ENCODE data around the gene PLK5. TPM values are rescaled to one million over a fixed set of nuclear protein-coding genes. Genes with fewer than 3 reads are reported as not detected.

The PLK5 gene
- total and polyA plus RNA-seq, 2 of the 4 experiments (the other 2 are of a cell fraction), result not detected

- Histone ChIP-seq H4K20me1 (ENCODE audit: insufficient read depth, low read length) (peaks cover 83% of the 10 kb centered on the region), H2BK120ac (ENCODE audit: low read depth, low read length) (no peak overlapping the region), H3K36me3 (ENCODE audit: control insufficient read depth, insufficient read depth, low read length) (peaks cover 23% of the 10 kb centered on the region), H3K4me3 (ENCODE audit: insufficient read depth, low read depth, low read length) (no peak overlapping the region), H3K56ac (ENCODE audit: extremely low read depth, insufficient read depth, low read length) (no peak overlapping the region), H3K4me2 (ENCODE audit: low read depth, low read length) (no peak overlapping the region), H3K14ac (replicated peaks; ENCODE audit: low read depth, low read length) (no peak overlapping the region), H3K23ac (ENCODE audit: low read depth, low read length) (no peak overlapping the region), H3K4ac (ENCODE audit: low read depth, low read length) (no peak overlapping the region), H3K27ac (ENCODE audit: insufficient read depth, low read length) (no peak overlapping the region), H3K79me1 (ENCODE audit: low read depth in 1 of 2, low read length in 2 of 2) (peaks cover 5 to 61% of the 10 kb centered on the region in 2 experiments; a peak in 3 of 4 replicates), H2BK20ac (ENCODE audit: low read depth, low read length) (no peak overlapping the region), H3K9me1 (ENCODE audit: insufficient read depth, low read length) (peaks cover 18% of the 10 kb centered on the region), H2AK9ac (replicated peaks; ENCODE audit: low read depth, low read length, poor library complexity) (no peak overlapping the region), H4K91ac (ENCODE audit: insufficient read depth, low read depth, low read length) (no peak overlapping the region), H2AFZ (replicated peaks; ENCODE audit: low read length, poor library complexity) (no peak overlapping the region), H3K9ac (ENCODE audit: low read depth, low read length) (no peak overlapping the region), H3K18ac (ENCODE audit: low read depth, low read length) (no peak overlapping the region), H3K27me3 (ENCODE audit: control insufficient read depth, insufficient read depth, low read length) (no peaks in the 10 kb centered on the region), H4K5ac (ENCODE audit: low read depth, low read length) (no peak overlapping the region), H3K4me1 (ENCODE audit: control insufficient read depth, insufficient read depth, low read length) (peaks cover 2% of the 10 kb centered on the region; the same call in 1 of the 2 replicates), H3K9me3 (ENCODE audit: control insufficient read depth, insufficient read depth, low read length) (no peaks in the 10 kb centered on the region), H4K8ac (ENCODE audit: low read depth in 2 of 2, low read length in 2 of 2) (no peak overlapping the region), H2BK15ac (ENCODE audit: low read depth, low read length) (no peak overlapping the region), H2AK5ac (ENCODE audit: low read depth, low read length) (no peak overlapping the region), H2BK5ac (ENCODE audit: low read depth, low read length, poor library complexity, severe bottlenecking) (no peak overlapping the region)
- ChIA-PET POLR2A (ENCODE audit: unreplicated experiment) (no interaction called here), CTCF (interaction anchor here (0.6 kb wide), 1 partner anchor 97 kb away, joined by 3 read pairs; no protein-coding TSS in a partner anchor)
- intact Hi-C loops (cut with micrococcal nuclease) (loop anchor here (10.0 kb wide), 1 partner anchor 994 kb away; no protein-coding TSS in a partner anchor), in situ Hi-C loops (cut with MboI; ENCODE audit: low sequenced_read_pairs) (no loop called here), dilution Hi-C loops (cut with HindIII; ENCODE audit: low sequenced_read_pairs, unreplicated experiment) (no loop called here)
- no TSS peak for BruUV-seq (replicated peaks)
- no peak for DNase-seq
- no peak for ATAC-seq (ENCODE audit: low read depth)
- WGBS, 2 experiments (ENCODE audit: extremely low coverage in 2 of 2, insufficient read length in 1 of 2), result 74% methylated on average over 9 of the region's 25 CpGs; no CpG with 5 or more reads in 1 of the 2 experiments
- no peak for TF ChIP-seq SMC3 (IDR thresholded peaks at IDR 0.05; ENCODE audit: low read depth, low read length)
- TF ChIP-seq RFX5 (IDR thresholded peaks at IDR 0.05; ENCODE audit: low read depth, low read length), result no peak
- no peak for TF ChIP-seq MXI1 (IDR thresholded peaks at IDR 0.05; ENCODE audit: borderline replicate concordance, low read depth, low read length)
- TF ChIP-seq CTCF (conservative IDR thresholded peaks at IDR 0.05; ENCODE audit: low read depth, low read length), result no peak
- TF ChIP-seq RAD21 (IDR thresholded peaks at IDR 0.05; ENCODE audit: low read length), result no peak
- TF ChIP-seq MAFK (IDR thresholded peaks at IDR 0.05; ENCODE audit: low read depth, low read length), result no peak
- TF ChIP-seq ELK1 (IDR thresholded peaks at IDR 0.05; ENCODE audit: borderline replicate concordance, low read depth, low read length), result no peak
- TF ChIP-seq MAZ (IDR thresholded peaks at IDR 0.05; ENCODE audit: borderline replicate concordance, low read depth, low read length), result no peak
- no peak for TF ChIP-seq CEBPB (IDR thresholded peaks at IDR 0.05; ENCODE audit: low read depth, low read length)
- no peak for TF ChIP-seq NFE2L2 (IDR thresholded peaks at IDR 0.05; ENCODE audit: low read depth, low read length)
- TF ChIP-seq BHLHE40 (IDR thresholded peaks at IDR 0.05; ENCODE audit: low read depth, low read length), result no peak
- no peak for TF ChIP-seq FOS (IDR thresholded peaks at IDR 0.05; ENCODE audit: low read depth, low read length)
- no peak for TF ChIP-seq USF2 (IDR thresholded peaks at IDR 0.05; ENCODE audit: low read depth, low read length)
- no peak for TF ChIP-seq CHD1 (IDR thresholded peaks at IDR 0.05; ENCODE audit: low read depth, low read length)
- no peak for TF ChIP-seq RCOR1 (IDR thresholded peaks at IDR 0.05; ENCODE audit: insufficient replicate concordance, low read length)
- no peak for TF ChIP-seq POLR2A (IDR thresholded peaks at IDR 0.05; ENCODE audit: low read depth, low read length)
Measured at GRCh38 chr19:1560286-1560882, 36.5 kb downstream of the PLK5 start.

Measured in IMR-90 (cell line).